ENCODE data around the gene ST3GAL3. TPM values are rescaled to one million over a fixed set of nuclear protein-coding genes. Genes with fewer than 3 reads are reported as not detected.

Gene ST3GAL3
- total RNA-seq, 4 donors from 2014 or later, result 30.2 to 41.4 (median 33.2) TPM

DNA sequence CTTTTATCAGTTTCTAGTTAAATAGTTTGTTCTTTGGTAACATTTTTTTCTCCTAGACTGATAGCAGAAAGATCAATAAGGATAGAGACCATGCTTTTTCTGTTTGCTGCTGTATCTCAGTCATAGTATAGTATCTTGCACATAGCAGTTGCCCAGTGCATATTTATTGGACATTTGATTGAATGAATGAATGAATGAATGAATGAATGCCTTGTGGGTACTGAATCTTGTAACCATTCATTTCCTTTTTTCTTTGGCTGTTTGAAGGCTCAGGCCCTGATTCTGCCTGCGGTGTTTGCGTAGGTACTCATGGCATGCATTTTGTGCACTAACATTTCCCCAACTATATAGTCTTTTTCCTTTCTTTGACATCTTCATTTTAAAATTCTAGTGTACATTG is 83.9 kb downstream of the ST3GAL3 start:
- Histone ChIP-seq H3K27me3 (no peaks in the 10 kb centered on the region), H3K4me1 (peaks cover 3 to 18% (median 4%) of the 10 kb centered on the region in 3 donors), H3K36me3 (peaks cover 0 to 14% of the 10 kb centered on the region in 2 donors), H3K4me3 (no peak overlapping the region), H3K9me3 (no peaks in the 10 kb centered on the region), H3K27ac (no peak overlapping the region)
- no peak for TF ChIP-seq EP300 (IDR thresholded peaks at IDR 0.05)
- TF ChIP-seq, protein P1, sequence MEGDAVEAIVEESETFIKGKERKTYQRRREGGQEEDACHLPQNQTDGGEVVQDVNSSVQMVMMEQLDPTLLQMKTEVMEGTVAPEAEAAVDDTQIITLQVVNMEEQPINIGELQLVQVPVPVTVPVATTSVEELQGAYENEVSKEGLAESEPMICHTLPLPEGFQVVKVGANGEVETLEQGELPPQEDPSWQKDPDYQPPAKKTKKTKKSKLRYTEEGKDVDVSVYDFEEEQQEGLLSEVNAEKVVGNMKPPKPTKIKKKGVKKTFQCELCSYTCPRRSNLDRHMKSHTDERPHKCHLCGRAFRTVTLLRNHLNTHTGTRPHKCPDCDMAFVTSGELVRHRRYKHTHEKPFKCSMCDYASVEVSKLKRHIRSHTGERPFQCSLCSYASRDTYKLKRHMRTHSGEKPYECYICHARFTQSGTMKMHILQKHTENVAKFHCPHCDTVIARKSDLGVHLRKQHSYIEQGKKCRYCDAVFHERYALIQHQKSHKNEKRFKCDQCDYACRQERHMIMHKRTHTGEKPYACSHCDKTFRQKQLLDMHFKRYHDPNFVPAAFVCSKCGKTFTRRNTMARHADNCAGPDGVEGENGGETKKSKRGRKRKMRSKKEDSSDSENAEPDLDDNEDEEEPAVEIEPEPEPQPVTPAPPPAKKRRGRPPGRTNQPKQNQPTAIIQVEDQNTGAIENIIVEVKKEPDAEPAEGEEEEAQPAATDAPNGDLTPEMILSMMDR (IDR thresholded peaks at IDR 0.05), result no peak
- no peak for TF ChIP-seq POLR2AphosphoS5 (IDR thresholded peaks at IDR 0.05)
- TF ChIP-seq POLR2A (IDR thresholded peaks at IDR 0.05), result no peak
- ATAC-seq, result no peak
- 97 to 100% methylated on average over 2 of the region's 2 CpGs for WGBS, 2 donors (ENCODE audit: low coverage in 1 of 2)

DNA sequence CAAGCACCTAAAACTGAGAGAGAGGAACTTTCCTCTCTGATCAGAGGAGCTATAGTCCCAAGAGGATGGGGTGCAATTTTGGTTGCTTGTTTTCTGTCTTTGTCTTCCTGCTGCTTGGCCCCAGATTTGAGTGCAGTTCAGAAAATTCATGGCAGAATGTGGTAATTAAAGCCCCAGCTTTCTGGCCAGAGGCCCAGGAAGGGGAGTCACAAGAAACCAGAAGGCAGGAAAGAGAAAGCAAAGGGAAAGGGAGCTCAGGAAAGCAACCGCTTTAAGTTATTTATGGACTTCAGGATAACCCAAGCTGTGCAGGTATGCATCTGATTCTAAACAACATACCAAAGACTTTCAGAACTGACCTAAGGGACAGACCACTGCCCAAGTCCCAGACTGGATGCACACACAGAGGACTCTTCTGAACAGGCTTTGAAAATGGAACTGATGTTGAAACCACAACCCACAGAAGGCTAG is 88.8 kb downstream of the ST3GAL3 start:
- peaks cover 0 to 3% (median 0%) of the 10 kb centered on the region in 3 donors for H3K4me1 ChIP-seq
- 13 to 60% methylated on average over 1 of the region's 1 CpG for WGBS, 2 donors (ENCODE audit: low coverage in 1 of 2)
- H3K9me3 ChIP-seq, result no peaks in the 10 kb centered on the region
- peaks cover 0 to 14% of the 10 kb centered on the region in 2 donors for H3K36me3 ChIP-seq
- ATAC-seq, result no peak
- no peaks in the 10 kb centered on the region for H3K27me3 ChIP-seq
- no peak overlapping the region for H3K27ac ChIP-seq
- H3K4me3 ChIP-seq, result no peak overlapping the region
- TF ChIP-seq, protein P1 (IDR thresholded peaks at IDR 0.05), result no peak
- TF ChIP-seq POLR2AphosphoS5 (IDR thresholded peaks at IDR 0.05), result no peak
- no peak for TF ChIP-seq EP300 (IDR thresholded peaks at IDR 0.05)
- no peak for TF ChIP-seq POLR2A (IDR thresholded peaks at IDR 0.05)

DNA sequence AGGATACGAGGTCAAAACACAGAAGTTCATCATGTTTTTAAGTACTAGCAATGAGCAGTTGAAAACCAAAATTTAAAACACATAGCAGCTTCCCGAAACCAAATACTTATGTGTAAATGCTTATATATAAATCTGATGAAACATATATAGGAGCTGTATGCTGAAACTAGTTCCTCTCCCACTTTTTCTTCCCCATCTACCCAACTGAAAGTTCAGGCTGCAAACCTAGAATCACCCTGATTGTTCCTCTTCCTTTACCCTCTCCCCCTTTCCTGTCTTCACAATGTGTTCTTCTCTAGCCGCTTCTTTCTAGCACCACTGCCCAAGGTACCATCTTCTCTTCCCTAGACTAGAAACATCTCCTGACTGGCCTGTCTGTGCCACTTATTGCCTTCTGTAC is 90.6 kb downstream of the ST3GAL3 start:
- Histone ChIP-seq H3K4me1 (peaks cover 0 to 3% (median 0%) of the 10 kb centered on the region in 3 donors), H3K4me3 (no peak overlapping the region), H3K27me3 (no peaks in the 10 kb centered on the region), H3K36me3 (peaks cover 0 to 14% of the 10 kb centered on the region in 2 donors), H3K27ac (no peak overlapping the region), H3K9me3 (no peaks in the 10 kb centered on the region)
- TF ChIP-seq POLR2AphosphoS5 (IDR thresholded peaks at IDR 0.05) (no peak), POLR2A (IDR thresholded peaks at IDR 0.05) (no peak), EP300 (IDR thresholded peaks at IDR 0.05) (no peak)
- TF ChIP-seq, protein P1 (IDR thresholded peaks at IDR 0.05), result no peak
- no peak for ATAC-seq
- WGBS, 2 donors (ENCODE audit: low coverage in 1 of 2), result 87 to 96% methylated on average over 3 of the region's 3 CpGs

DNA sequence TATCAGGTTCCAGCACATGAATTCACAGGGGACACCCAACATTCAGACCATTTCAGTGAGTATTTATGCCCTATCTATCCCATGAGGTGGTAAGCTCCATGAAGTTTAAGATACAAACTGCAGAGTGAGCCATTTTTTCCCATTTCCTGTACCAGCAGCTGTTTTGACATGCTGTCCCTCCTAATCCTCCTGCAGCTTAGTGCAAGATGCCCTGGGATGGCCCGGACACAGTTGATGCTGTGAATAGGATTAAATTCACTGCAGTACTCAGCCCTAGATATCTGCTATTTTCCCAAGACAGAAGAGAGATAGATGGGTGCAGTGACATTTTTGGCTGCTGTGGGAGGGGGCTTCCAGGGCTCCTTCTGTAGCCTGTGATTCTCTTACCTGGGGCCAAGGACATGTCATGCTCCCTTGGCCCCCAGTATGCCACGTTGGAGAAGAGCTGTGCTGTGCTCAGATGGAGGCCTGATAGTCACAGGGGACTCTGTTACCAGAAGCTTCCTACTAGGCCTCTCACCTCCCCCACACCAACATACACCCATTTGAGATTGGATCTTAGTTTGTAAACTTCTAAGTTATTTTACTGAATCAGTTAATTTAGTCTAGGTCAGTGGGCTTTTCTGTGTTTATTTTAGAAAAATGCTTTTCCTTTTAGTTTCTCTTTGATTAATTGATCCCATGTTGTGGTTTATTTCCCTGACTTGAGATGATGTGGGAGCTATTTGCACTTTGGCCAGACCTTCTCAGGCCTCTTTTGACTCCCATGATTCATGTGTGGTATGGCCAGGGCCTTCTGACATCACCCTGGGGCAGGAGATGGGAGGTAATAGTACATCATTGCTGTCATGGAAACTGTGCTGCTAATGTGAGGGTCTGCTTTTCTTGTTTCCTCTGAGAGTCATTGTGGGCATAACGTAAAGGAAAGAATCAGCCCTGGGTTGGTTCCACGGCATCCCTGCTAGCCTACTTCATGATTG is 92.6 kb downstream of the ST3GAL3 start:
- peaks cover 0 to 3% (median 0%) of the 10 kb centered on the region in 3 donors for H3K4me1 ChIP-seq
- TF ChIP-seq POLR2AphosphoS5 (IDR thresholded peaks at IDR 0.05) (no peak), POLR2A (IDR thresholded peaks at IDR 0.05) (no peak), EP300 (IDR thresholded peaks at IDR 0.05) (no peak)
- TF ChIP-seq, protein P1 (IDR thresholded peaks at IDR 0.05), result no peak
- WGBS, 2 donors (ENCODE audit: low coverage in 1 of 2), result 75 to 85% methylated on average over 1 to 2 of the region's 4 CpGs
- no peak for ATAC-seq
- no peaks in the 10 kb centered on the region for H3K9me3 ChIP-seq
- H3K27ac ChIP-seq, result no peak overlapping the region
- H3K36me3 ChIP-seq, result peaks cover 0 to 8% of the 10 kb centered on the region in 2 donors
- no peaks in the 10 kb centered on the region for H3K27me3 ChIP-seq
- H3K4me3 ChIP-seq, result no peak overlapping the region
